HG02981 (cell line): ENCODE results near the gene PIH1D1.
"Not testable (repeated sequence)": the region's sequence is repeated elsewhere in the genome, so short reads cannot be mapped to it uniquely, and the experiment has no call there.

ENCODE experiments used
- ATAC-seq: cut with Tn5 transposase; IDR thresholded peaks from one replicate; pipeline ENCODE4 v1.9.1; 2021; ENCODE audit warnings: mild to moderate bottlenecking, moderate library complexity; ENCODE audit not compliant: unreplicated experiment

Gene PIH1D1

DNA sequence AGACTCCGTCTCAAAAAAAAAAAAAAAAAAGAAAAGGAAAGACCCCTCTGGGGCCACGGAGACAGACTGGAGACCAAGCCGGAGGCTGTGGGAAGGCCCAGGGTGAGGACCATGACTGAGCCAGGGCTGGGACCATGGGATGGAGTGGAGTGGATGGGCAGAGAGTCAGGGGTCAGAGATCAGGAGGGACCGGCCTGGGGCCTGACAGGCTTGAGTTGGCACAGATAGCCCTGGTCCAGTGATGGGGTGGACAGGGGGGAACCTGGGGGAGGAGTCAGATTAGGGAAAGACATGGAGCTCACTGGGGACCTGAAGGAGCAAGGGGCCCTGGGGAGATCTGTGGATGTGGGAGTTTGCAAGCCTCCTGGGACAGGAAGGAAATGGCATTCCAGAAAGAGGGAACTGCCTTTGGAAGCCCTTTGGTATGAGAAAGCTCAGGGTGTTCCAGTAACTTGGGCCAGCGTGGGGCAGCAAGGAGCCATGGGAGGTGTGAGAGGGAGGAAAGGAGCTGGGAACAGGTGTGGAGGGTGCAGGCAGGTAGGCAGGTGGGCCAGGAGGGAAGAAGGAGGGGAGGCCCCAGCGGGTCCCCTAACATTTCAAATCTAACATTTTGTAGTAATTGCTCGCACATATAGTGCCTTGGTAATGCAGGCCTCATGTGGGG lies 29.5 kb upstream of the PIH1D1 start:
- no peak for ATAC-seq

DNA sequence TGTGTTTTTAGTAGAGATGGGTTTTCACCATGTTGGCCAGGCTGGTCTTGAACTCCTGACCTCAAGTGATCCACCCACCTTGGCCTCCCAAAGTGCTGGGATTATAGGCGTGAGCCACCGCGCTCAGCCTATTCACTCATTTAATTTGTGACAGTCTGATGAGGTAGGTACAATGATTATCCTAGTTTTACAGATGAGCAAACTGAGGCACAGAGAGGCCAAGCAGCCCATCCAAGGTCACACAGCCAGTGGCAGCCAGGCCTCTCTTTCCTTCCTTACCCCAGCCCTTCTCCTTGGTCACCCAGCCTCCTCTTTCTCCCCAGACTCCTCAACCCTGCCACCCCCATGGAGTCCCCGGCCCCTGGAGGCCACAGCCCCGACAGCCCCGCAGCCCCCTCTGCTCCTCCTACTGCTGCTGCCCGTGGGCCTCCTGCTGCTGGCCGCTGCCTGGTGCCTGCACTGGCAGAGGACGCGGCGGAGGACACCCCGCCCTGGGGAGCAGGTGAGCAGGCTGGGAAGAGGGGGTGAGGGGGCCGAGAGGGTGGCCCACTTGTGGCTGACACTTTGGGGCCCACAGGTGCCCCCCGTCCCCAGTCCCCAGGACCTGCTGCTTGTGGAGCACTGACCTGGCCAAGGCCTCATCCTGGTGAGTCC lies 28.5 kb upstream of the PIH1D1 start:
- ATAC-seq, result no peak

DNA sequence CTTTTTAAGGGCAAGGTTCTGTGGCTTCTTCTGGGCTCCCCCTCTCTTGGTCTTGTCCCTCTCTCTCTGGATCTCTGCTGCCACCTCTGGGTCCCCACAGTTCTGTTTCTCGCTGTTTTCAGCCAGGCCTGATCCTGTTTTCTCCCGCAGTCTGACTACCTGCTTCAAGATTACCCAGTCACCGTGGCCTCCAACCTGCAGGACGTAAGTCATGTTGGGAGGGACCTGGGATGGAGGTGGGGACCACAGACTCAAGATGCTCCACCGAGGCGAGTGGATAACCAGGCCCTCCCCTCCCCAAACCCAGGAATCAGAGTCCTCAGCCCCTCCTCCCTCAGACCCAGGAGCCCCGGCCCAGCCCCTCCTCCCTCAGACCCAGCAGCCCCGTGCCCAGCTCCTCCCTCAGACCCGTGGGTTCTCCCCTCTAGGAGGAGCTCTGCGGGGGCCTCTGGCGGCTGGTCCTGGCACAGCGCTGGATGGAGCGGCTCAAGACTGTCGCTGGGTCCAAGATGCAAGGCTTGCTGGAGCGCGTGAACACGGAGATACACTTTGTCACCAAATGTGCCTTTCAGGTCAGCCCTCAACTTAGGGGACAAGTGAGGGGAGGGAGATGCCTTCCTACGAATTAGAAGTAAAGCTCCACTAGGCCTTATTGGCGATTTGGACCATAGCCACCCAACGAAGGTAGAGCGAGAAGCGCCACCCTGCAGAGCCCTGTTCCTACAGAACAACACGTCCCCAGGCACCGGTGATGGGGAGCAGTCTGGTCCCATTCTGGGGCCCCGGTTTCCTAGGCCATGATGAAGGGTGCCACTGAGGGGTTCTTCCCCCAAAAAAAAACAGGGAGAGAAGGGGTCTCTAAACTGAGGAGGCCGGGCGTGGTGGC lies 24.6 kb upstream of the PIH1D1 start:
- no peak for ATAC-seq

- no peak for ATAC-seq
Observed at GRCh38 chr19:49475191-49475917, 23.7 kb upstream of the PIH1D1 start.

- no peak for ATAC-seq
Observed at GRCh38 chr19:49474542-49474924, 22.9 kb upstream of the PIH1D1 start.

GRCh38 chr19:49473868-49474541 lies 22.4 kb upstream of the PIH1D1 start, which contains the start of gene FLT3LG:
Gene FLT3LG, plus strand, starts transcription at chr19:49474215. Its CDS starts 425 bp downstream, at chr19:49474640.
- peak; percentile 35 for ATAC-seq

DNA sequence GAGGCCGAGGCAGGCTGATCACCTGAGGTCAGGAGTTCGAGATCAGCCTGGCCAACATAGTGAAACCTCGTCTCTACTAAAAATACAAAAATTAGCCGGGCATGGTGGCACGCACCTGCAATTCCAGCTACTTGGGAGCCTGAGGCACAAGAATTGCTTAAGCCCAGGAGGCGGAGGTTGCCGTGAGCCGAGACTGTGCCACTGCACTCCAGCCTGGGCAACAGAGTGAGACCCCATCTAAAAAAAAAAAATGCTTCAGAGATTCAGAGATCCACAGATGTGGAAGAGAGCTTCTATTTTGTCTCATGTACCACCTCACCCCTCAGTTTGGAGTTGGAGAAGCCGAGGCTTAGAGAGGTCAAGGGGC lies 21.9 kb upstream of the PIH1D1 start:
- not testable (repeated sequence) for ATAC-seq

DNA sequence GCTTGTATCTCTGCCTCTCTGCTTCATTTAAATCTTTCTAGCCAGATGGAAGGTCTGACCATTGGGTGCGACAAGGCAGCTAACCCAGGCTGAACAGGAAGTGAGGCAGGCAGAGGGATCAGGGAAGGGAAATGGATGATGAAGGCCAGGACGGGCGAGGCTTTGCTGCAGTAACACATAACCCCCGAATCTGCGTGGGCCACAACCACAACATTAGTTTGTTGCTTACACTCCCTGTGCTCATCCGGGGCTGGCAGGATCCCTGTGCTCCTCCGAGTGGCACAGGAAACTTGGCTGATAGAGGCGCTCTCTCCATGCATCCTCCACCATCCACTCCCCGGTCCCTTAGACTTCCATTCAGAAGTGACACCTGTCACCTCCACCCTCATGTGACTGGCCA lies 21.3 kb upstream of the PIH1D1 start:
- ATAC-seq, result no peak

GRCh38 chr19:49470615-49470978 lies 19.0 kb upstream of the PIH1D1 start:
- ATAC-seq, result no peak

- peak; percentile 43 for ATAC-seq
Observed at GRCh38 chr19:49469828-49470614, 18.4 kb upstream of the PIH1D1 start.

DNA sequence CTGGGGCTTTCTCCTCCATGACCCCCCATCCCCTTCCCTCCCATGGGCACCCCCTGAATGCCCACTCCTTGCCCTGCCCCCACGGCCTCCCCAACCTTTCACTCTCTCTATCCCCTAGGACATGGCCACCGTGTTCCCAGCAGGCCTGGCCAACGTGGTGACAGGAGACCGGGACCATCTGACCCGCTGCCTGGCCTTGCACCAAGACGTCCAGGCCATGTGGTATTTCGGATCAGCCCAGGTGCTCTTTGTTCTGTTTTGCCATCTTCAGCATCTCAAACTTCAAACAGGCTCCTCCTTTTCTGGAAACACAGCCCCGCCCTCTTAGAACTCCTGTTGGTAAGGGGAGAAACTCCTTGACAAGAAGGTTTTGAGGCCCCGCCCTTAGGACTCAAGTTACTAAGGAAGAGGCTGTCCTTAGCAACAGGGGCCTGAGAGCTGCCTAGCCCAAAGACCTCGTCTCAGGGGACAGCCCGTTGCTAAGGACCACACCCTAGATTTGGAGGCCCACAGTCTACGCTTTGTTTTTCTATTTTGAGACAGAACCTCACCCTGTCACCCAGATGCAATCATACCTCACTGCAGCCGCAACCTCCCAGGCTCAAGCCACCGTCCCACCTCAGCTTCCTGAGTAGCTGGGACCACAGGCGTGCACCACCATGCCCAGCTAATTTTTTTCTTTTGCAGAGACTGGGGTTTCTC lies 17.3 kb upstream of the PIH1D1 start:
- ATAC-seq, result peak; percentile 75

DNA sequence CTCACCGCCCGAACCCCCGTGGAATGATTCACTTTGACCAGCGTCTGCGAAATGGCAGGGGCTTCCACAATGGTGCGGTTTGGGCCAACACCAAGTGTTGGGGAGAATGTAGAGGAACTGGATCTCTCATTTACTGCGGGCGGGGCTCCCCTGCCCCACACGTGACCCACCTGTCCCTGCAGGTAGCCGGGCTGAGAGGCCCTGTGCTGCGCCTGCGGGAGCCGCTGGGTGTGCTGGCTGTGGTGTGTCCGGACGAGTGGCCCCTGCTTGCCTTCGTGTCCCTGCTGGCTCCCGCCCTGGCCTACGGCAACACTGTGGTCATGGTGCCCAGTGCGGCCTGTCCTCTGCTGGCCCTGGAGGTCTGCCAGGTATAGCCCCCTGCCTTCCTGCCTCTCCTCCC lies 16.6 kb upstream of the PIH1D1 start:
- ATAC-seq, result no peak

GRCh38 chr19:49465371-49465770 lies 13.8 kb upstream of the PIH1D1 start:
- no peak for ATAC-seq

DNA sequence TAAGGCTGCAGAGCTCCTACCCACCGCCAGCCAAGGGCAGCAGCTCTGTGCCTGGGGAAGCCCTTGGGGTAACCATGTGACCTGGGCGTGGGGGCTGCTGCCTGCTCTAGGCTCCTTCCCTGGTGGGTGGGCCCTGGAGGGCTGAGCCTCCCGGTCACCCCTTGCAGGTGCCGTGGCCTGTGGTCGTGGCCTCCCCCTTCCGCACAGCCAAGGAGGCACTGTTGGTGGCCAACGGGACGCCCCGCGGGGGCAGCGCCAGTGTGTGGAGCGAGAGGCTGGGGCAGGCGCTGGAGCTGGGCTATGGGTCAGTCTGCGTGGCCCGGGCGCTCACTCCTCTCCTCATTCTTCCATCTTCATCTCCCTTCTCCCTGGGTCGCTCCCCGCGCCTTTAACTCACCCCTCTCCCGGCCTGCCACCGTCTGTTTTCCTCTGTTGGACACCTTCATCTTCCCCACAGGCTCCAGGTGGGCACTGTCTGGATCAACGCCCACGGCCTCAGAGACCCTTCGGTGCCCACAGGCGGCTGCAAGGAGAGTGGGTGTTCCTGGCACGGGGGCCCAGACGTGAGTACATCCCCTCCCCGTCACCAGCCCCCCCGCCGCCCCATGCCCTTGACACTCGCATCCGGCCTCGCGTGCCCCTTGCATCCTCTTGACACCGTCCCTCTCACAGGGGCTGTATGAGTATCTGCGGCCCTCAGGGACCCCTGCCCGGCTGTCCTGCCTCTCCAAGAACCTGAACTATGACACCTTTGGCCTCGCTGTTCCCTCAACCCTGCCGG lies 12.5 kb upstream of the PIH1D1 start:
- ATAC-seq, result no peak

DNA sequence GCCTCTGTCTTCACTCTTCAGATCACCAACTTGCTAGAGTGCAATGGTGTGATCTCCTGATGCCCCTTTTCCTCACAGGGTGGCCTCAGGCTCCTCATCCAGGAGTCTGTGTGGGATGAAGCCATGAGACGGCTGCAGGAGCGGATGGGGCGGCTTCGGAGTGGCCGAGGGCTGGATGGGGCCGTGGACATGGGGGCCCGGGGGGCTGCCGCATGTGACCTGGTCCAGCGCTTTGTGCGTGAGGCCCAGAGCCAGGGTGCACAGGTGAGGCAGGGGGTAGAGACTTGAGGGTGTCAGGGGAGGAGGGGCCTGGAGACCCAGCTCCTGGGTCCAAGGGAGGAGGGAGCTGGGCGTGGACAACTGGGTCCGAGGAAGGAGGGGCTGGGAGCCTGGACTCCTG lies 10.9 kb upstream of the PIH1D1 start:
- no peak for ATAC-seq

DNA sequence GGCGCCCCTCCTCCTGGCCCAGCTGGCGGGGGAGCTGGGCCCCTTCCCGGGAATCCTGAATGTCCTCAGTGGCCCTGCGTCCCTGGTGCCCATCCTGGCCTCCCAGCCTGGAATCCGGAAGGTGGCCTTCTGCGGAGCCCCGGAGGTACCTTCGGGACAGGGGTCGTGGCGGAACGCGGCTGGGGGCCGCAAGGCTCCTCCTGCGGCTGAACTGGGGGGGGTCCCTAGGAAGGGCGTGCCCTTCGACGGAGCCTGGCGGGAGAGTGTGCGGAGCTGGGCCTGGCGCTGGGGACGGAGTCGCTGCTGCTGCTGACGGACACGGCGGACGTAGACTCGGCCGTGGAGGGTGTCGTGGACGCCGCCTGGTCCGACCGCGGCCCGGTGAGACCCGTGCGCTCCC lies 10.0 kb upstream of the PIH1D1 start:
- no peak for ATAC-seq

- ATAC-seq, result not testable (repeated sequence)
Observed at GRCh38 chr19:49461130-49461529, 9.5 kb upstream of the PIH1D1 start.

DNA sequence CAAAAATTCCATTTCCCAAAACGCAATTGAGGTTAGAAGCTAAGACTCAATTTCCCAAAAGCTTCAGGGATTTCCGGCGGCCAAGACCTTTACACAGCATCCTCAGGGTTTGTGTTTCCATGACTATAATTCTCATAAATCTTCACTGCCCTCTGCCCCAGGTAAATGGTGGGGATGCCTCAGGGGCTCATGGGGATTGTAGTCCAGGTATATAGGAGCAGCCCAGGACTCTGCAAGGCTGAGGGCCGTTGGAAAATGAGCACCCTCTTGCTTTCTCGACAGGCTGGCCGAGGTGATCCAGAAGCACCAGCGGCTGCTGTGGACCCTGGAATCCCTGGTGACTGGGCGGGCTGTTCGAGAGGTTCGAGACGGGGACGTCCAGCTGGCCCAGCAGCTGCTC lies 7.8 kb upstream of the PIH1D1 start:
- no peak for ATAC-seq

DNA sequence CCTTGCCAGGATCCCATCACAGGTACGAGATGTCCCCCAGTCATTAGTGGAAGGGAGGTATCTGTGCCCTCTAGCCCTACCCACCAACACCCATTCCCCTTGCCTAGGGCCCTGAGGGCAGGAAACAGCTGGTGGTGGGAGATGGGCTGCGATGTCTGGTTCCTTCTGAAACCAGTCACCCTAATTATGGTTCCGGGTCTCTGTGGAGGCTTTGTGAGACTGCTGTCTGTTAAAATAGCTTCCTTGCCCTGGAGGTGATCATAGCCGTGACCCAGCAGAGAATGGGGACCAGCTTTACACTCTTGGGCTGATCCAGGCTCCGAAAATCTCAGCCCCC lies 6.9 kb upstream of the PIH1D1 start:
- no peak for ATAC-seq
